DOHH2 (cell line): ENCODE data around the gene MRPL40.

Experiments used
- EZH2phosphoT487 ChIP-seq: fragments of 200-600 bp; sonication (generic); IDR thresholded peaks from 2 replicates; pipeline ENCODE4 v1.6.1; 2017; ENCODE audit warnings: borderline replicate concordance, mild to moderate bottlenecking, antibody characterized with exemption, low read length, moderate library complexity, mixed read lengths
- TF ChIP-seq, protein P1 (sequence below): fragments of 200-600 bp; sonication (generic); IDR thresholded peaks from one replicate; pipeline ENCODE4 v1.5.1; 2014; ENCODE audit warnings: antibody characterized with exemption, mild to moderate bottlenecking, low read depth, low read length; ENCODE audit not compliant: poor library complexity, severe bottlenecking

DNA sequence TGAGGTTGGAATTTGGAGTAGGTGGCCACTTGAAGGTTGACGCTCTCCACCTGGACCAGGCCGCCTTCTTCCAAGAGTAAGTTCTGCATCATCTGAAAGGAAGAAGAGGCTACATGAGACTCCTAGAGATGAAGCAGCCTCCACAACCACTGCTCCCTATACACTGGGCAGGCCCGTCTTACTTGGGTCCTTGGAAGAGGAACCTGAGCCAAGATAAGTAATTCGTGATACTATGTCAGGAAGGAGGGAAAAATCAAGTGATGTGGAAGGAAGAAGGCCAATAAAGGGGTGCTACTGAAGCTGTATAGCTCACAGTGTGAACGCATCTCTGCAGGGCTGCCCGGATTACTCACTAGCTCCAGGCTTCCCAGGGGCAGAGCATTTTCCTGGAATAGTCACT, 35.6 kb downstream of the MRPL40 start:
- TF ChIP-seq, protein P1, sequence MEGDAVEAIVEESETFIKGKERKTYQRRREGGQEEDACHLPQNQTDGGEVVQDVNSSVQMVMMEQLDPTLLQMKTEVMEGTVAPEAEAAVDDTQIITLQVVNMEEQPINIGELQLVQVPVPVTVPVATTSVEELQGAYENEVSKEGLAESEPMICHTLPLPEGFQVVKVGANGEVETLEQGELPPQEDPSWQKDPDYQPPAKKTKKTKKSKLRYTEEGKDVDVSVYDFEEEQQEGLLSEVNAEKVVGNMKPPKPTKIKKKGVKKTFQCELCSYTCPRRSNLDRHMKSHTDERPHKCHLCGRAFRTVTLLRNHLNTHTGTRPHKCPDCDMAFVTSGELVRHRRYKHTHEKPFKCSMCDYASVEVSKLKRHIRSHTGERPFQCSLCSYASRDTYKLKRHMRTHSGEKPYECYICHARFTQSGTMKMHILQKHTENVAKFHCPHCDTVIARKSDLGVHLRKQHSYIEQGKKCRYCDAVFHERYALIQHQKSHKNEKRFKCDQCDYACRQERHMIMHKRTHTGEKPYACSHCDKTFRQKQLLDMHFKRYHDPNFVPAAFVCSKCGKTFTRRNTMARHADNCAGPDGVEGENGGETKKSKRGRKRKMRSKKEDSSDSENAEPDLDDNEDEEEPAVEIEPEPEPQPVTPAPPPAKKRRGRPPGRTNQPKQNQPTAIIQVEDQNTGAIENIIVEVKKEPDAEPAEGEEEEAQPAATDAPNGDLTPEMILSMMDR: no peak
- TF ChIP-seq EZH2phosphoT487: no peak
